Ovary (tissue), 9 donors: Measurements from ENCODE around the gene TPM1. TPM values are rescaled to one million over a fixed set of nuclear protein-coding genes. Genes with fewer than 3 reads are reported as not detected.

Source experiments
- DNase-seq, 5 donors: peaks; one replicate each; pipeline ENCODE4 v3.0.0-alpha.2; 2019 to 2020
- H3K27ac ChIP-seq, 2 donors: fragments of 200-600 bp; one replicate each; pipeline versions ENCODE4 v1.5.1 to v1.8.0; 2019 to 2022
- H3K27me3 ChIP-seq: fragments of 200-600 bp; one replicate; pipeline ENCODE4 v1.8.0; 2022
- H3K36me3 ChIP-seq: fragments of 200-600 bp; sonication (generic); one replicate; pipeline ENCODE4 v1.5.1; 2019
- H3K4me1 ChIP-seq: one replicate; pipeline ENCODE4 v1.8.1; 2013; ENCODE audit warnings: mild to moderate bottlenecking, moderate library complexity; ENCODE audit not compliant: insufficient read depth
- H3K4me3 ChIP-seq: fragments of 200-600 bp; sonication (generic); one replicate; pipeline ENCODE4 v1.5.1; 2017
- H3K9me3 ChIP-seq, 2 donors: fragments of 200-600 bp in 1 of 2; sonication (generic) in 1 of 2; one replicate each; pipeline versions ENCODE4 v1.5.1 to v1.8.1; 2013 to 2019; ENCODE audit warnings: mild to moderate bottlenecking in 1 of 2, moderate library complexity in 1 of 2
- CTCF ChIP-seq, 3 donors: fragments of 450-650 bp in 2 of 3; fragments of 200-600 bp in 1 of 3; IDR thresholded peaks; one replicate each; pipeline versions ENCODE4 v1.5.1 to v1.8.0; 2016 to 2022; ENCODE audit warnings: antibody characterized with exemption in 3 of 3, mild to moderate bottlenecking in 1 of 3
- EP300 ChIP-seq: sonication (generic); formaldehyde crosslinking; IDR thresholded peaks from one replicate; pipeline ENCODE4 v1.6.1; 2017; ENCODE audit warnings: antibody characterized with exemption
- POLR2A ChIP-seq: fragments of 450-650 bp; IDR thresholded peaks from one replicate; pipeline ENCODE4 v1.6.1; 2017; ENCODE audit warnings: antibody characterized with exemption, mild to moderate bottlenecking, moderate library complexity
- WGBS, 3 donors: extraction: QIAGEN DNeasy Blood & Tissue Kit in 1 of 3; methylation state at CpG; one replicate each; pipeline versions ENCODE4 v1.1.5 to v1.1.7; 2013 to 2017; 5-methylcytosine and 5-hydroxymethylcytosine counted together
- intact Hi-C, 4 donors: fragments of 100-400 bp; cut with DNase I; formaldehyde crosslinking; loops; one replicate each; pipeline versions ENCODE4 v1.11.0 to v1.15.1; 2022 to 2023
- polyA plus RNA-seq, 2 donors: library from polyadenylated mRNA; stranded (reverse); fragments of 200-250 nt in 1 of 2; fragments of 350-450 nt in 1 of 2; fragmentation: Illumina TruSeq in 1 of 2; extraction: RNeasy Lipid Tissue Mini Kit (QIAGEN cat#74804) in 1 of 2; gene quantifications; one replicate each; pipeline ENCODE4 v1.2.3, GENCODE V29; 2013 to 2014
- total RNA-seq, 7 donors: library from RNA; depleted of rRNA in 2 of 7; stranded (reverse); fragments of >200 nt in 2 of 7; fragmentation: NEBNext Ultra II Directional in 3 of 7; extraction: Animal tissue kit (Norgen Biotek cat#: 25700) in 3 of 7; gene quantifications; one replicate each; pipeline versions ENCODE4 v1.1.0 to v1.2.4, GENCODE V29; 2016 to 2023
- donor health status: DM: no; HTN: no; CAD: no; lungs with moderate emphysema.
- donor health status: DM: no; HTN: no; CAD: no.
- donor health status: Bipolar disorder and iron deficiency.
- donor health status: DM: yes; HTN: yes; CAD: no.
- donor health status: DM: no; HTN: no; CAD: no.
- donor health status: DM: yes; HTN: yes; CAD: no.

Gene TPM1
- total and polyA plus RNA-seq, 9 donors, result 204 to 695 (median 332) TPM

- intact Hi-C loops, result no loop called here
- no peaks in the 10 kb centered on the region for H3K4me1 ChIP-seq
- DNase-seq, result no peak
- 91 to 100% (median 97%) methylated on average over 1 of the region's 1 CpG for WGBS, 3 donors
- TF ChIP-seq POLR2A, result no peak
- no peak for TF ChIP-seq EP300
- TF ChIP-seq CTCF (IDR thresholded peaks at IDR 0.05), result no peak
- H3K27ac ChIP-seq, result no peak overlapping the region
- H3K4me3 ChIP-seq, result no peak overlapping the region
- no peaks in the 10 kb centered on the region for H3K9me3 ChIP-seq
- no peaks in the 10 kb centered on the region for H3K27me3 ChIP-seq
- H3K36me3 ChIP-seq, result no peaks in the 10 kb centered on the region
Measured at GRCh38 chr15:63084806-63085205, 42.3 kb downstream of the TPM1 start.

- TF ChIP-seq POLR2A, result no peak
- H3K4me1 ChIP-seq, result no peaks in the 10 kb centered on the region
- no peak overlapping the region for H3K27ac ChIP-seq
Measured at GRCh38 chr15:63085289-63085688, 42.7 kb downstream of the TPM1 start.

DNA sequence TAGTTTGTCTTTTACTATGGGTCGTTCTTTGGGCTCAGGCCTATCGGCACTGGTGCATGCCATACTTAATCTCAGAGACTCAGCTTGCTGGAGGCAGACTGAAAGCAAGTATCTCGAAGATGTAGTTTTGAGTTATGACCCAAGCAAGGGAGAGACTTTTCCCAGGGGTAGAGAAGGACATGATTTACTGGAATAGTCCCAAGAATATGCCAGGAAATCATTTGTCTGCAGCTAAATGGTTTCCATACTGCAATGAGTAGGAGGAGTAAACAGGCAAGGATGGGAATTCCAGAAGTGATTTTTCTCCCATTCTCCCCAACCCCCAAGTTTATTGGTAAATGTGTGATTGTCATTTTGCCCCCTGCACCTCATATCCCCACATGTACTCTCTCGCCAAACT, 43.7 kb downstream of the TPM1 start:
- no peaks in the 10 kb centered on the region for H3K36me3 ChIP-seq
- WGBS, 3 donors, result 73 to 79% (median 78%) methylated on average over 4 of the region's 4 CpGs
- H3K27ac ChIP-seq, result no peak overlapping the region
- no peak overlapping the region for H3K4me3 ChIP-seq
- intact Hi-C loops, result no loop called here
- no peak for DNase-seq
- no peaks in the 10 kb centered on the region for H3K4me1 ChIP-seq
- no peaks in the 10 kb centered on the region for H3K27me3 ChIP-seq
- TF ChIP-seq POLR2A, result no peak
- TF ChIP-seq EP300, result no peak
- TF ChIP-seq CTCF (IDR thresholded peaks at IDR 0.05), result no peak
- no peaks in the 10 kb centered on the region for H3K9me3 ChIP-seq

More at GRCh38 chr15:63085289-63085688, 42.7 kb downstream of the TPM1 start:
- Histone ChIP-seq H3K36me3 (no peaks in the 10 kb centered on the region), H3K9me3 (no peaks in the 10 kb centered on the region), H3K4me3 (no peak overlapping the region), H3K27me3 (no peaks in the 10 kb centered on the region)
- intact Hi-C loops, result no loop called here
- WGBS, 3 donors, result 89 to 92% (median 89%) methylated on average over 4 of the region's 4 CpGs
- no peak for DNase-seq

DNA sequence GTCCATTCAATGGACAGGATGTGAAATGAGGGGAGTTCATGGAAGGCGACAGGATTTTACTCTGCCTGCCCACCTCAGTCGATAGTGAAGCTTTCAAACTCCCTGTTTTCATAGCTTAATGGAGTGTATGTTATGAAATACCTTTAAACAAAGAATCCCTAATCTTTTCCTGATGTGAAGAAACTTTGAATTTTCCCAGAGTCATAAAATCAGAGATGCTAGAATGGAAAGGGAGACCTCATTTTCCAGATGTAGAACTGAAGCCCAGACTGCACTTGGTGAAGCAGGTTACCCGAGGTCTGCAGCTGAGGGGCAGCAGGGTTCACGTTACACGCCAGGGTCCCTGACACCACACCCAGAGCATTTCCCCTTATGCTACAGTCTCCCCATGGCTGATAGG, 44.4 kb downstream of the TPM1 start:
- Histone ChIP-seq H3K27me3 (no peaks in the 10 kb centered on the region), H3K36me3 (no peaks in the 10 kb centered on the region), H3K27ac (no peak overlapping the region), H3K9me3 (no peaks in the 10 kb centered on the region), H3K4me1 (no peaks in the 10 kb centered on the region), H3K4me3 (no peak overlapping the region)
- 60 to 67% (median 62%) methylated on average over 5 of the region's 5 CpGs for WGBS, 3 donors
- intact Hi-C loops, result no loop called here
- DNase-seq, result no peak
- TF ChIP-seq EP300 (no peak), CTCF (IDR thresholded peaks at IDR 0.05) (no peak), POLR2A (no peak)

GRCh38 chr15:63088533-63089245, 46.1 kb downstream of the TPM1 start:
- Histone ChIP-seq H3K36me3 (no peaks in the 10 kb centered on the region), H3K4me3 (no peak overlapping the region), H3K9me3 (no peaks in the 10 kb centered on the region), H3K27ac (no peak overlapping the region), H3K4me1 (no peaks in the 10 kb centered on the region), H3K27me3 (no peaks in the 10 kb centered on the region)
- 70 to 74% (median 73%) methylated on average over 6 of the region's 6 CpGs for WGBS, 3 donors
- intact Hi-C loops, result loop anchor here in 1 of 4 donors (2.0 kb wide), 1 partner anchor 308 kb away; no protein-coding TSS in a partner anchor
- no peak for DNase-seq
- TF ChIP-seq CTCF (IDR thresholded peaks at IDR 0.05), result no peak
